HFFc6 (cell line): ENCODE data around the gene POU6F1. TPM values are rescaled to one million over a fixed set of nuclear protein-coding genes. Genes with fewer than 3 reads are reported as not detected.

ENCODE experiments used
- DNase-seq: peaks from one replicate; pipeline ENCODE4 v3.0.0-alpha.2; 2018
- H3K27ac Mint-ChIP-seq: 2 replicates; pipeline ENCODE4 v1.8.0; 2020; ENCODE audit warnings: mild to moderate bottlenecking, mixed read lengths
- H3K27me3 Mint-ChIP-seq: 2 replicates; pipeline ENCODE4 v1.8.0; 2021; ENCODE audit warnings: mild to moderate bottlenecking, moderate library complexity, mixed read lengths; ENCODE audit not compliant: insufficient read depth
- H3K36me3 Mint-ChIP-seq: 2 replicates; pipeline ENCODE4 v1.8.0; 2021; ENCODE audit warnings: low read depth, mixed read lengths
- H3K4me1 Mint-ChIP-seq: 2 replicates; pipeline ENCODE4 v1.8.0; 2020; ENCODE audit warnings: low read depth, mixed read lengths
- H3K4me3 Mint-ChIP-seq: 2 replicates; pipeline ENCODE4 v1.8.0; 2020; ENCODE audit warnings: mild to moderate bottlenecking, moderate library complexity, mixed read lengths
- H3K9me3 Mint-ChIP-seq: 2 replicates; pipeline ENCODE4 v1.8.0; 2020; ENCODE audit warnings: mild to moderate bottlenecking, mixed read lengths
- CTCF ChIP-seq: fragments of 200-600 bp; sonication (generic); IDR thresholded peaks from 2 replicates; pipeline ENCODE4 v1.5.0; 2021; ENCODE audit warnings: antibody characterized with exemption, mild to moderate bottlenecking
- total RNA-seq, 6 experiments: library from RNA; stranded (reverse); fragmentation: NEBNext Ultra II Directional; extraction: Animal tissue kit (Norgen Biotek cat#: 25700); gene quantifications; 2 replicates in 1 of 6; 3 replicates in 5 of 6; pipeline ENCODE4 v1.2.3, GENCODE V29; 2021

POU6F1 gene
- total RNA-seq, 6 experiments from 2014 or later, result 3.6 to 5.8 (median 4.2) TPM

GRCh38 chr12:51254536-51254935 is 36.7 kb upstream of the POU6F1 start:
- no peak for TF ChIP-seq CTCF
- Mint-ChIP-seq H3K9me3 (no peaks in the 10 kb centered on the region), H3K27ac (no peak overlapping the region; the same call in 1 of the 2 replicates), H3K27me3 (peaks cover 4% of the 10 kb centered on the region), H3K4me3 (no peak overlapping the region), H3K4me1 (peaks cover 4% of the 10 kb centered on the region; the same call in 1 of the 2 replicates), H3K36me3 (peaks cover 17% of the 10 kb centered on the region)
- no peak for DNase-seq

- no peak for DNase-seq
- no peak for TF ChIP-seq CTCF
- no peak overlapping the region for H3K4me3 Mint-ChIP-seq
Observed at GRCh38 chr12:51253276-51253675, 35.4 kb upstream of the POU6F1 start.

GRCh38 chr12:51247523-51248206 is 29.8 kb upstream of the POU6F1 start:
- Mint-ChIP-seq H3K27me3 (no peaks in the 10 kb centered on the region), H3K36me3 (peaks cover 36% of the 10 kb centered on the region), H3K27ac (peak overlapping the region; percentile 62), H3K4me3 (no peak overlapping the region), H3K9me3 (no peaks in the 10 kb centered on the region), H3K4me1 (peaks cover 38% of the 10 kb centered on the region)
- no peak for DNase-seq
- no peak for TF ChIP-seq CTCF

More at GRCh38 chr12:51253276-51253675, 35.4 kb upstream of the POU6F1 start:
- no peak overlapping the region for H3K27ac Mint-ChIP-seq
- peaks cover 4% of the 10 kb centered on the region for H3K27me3 Mint-ChIP-seq
- peaks cover 17% of the 10 kb centered on the region for H3K36me3 Mint-ChIP-seq
- peaks cover 4% of the 10 kb centered on the region; the same call in 1 of the 2 replicates for H3K4me1 Mint-ChIP-seq
- no peaks in the 10 kb centered on the region for H3K9me3 Mint-ChIP-seq

GRCh38 chr12:51246254-51246853 is 28.5 kb upstream of the POU6F1 start:
- Mint-ChIP-seq H3K36me3 (peaks cover 42% of the 10 kb centered on the region), H3K27me3 (no peaks in the 10 kb centered on the region), H3K4me1 (peaks cover 48% of the 10 kb centered on the region), H3K4me3 (peak overlapping the region; percentile 23; the same call in 1 of the 2 replicates), H3K9me3 (no peaks in the 10 kb centered on the region), H3K27ac (peak overlapping the region; percentile 74)
- TF ChIP-seq CTCF, result no peak
- DNase-seq, result no peak

GRCh38 chr12:51245476-51246253 is 27.8 kb upstream of the POU6F1 start:
- peak overlapping the region; percentile 74 for H3K27ac Mint-ChIP-seq
- peaks cover 55% of the 10 kb centered on the region for H3K4me1 Mint-ChIP-seq
- DNase-seq, result no peak
- peaks cover 46% of the 10 kb centered on the region for H3K36me3 Mint-ChIP-seq
- TF ChIP-seq CTCF, result no peak
- peak overlapping the region; percentile 23; the same call in 1 of the 2 replicates for H3K4me3 Mint-ChIP-seq
- H3K9me3 Mint-ChIP-seq, result no peaks in the 10 kb centered on the region
- no peaks in the 10 kb centered on the region; the same call in 1 of the 2 replicates for H3K27me3 Mint-ChIP-seq
